Measurements from ENCODE around the gene CDK12.
A peak's percentile ranks its signal among the peaks of the same experiment; 100 is the strongest.
"Not testable (repeated sequence)": the region's sequence is repeated elsewhere in the genome, so short reads cannot be mapped to it uniquely, and the experiment has no call there.

CDK12 gene

GRCh38 chr17:39461113-39461925, at the start of gene CDK12:
Gene CDK12, plus strand, starts transcription at chr17:39461486. Its CDS starts 586 bp downstream, at chr17:39462072.
- Histone ChIP-seq H3K27ac (ENCODE audit: low read depth, low read length) (peak within 1 kb of the TSS; percentile 97), H3K4me3 (ENCODE audit: low read depth in 1 of 5, low read length in 5 of 5) (peak within 1 kb of the TSS; percentile 73 to 100 (median 95)), H3K36me3 (ENCODE audit: control insufficient read depth in 5 of 5, insufficient read depth in 5 of 5, low read length in 5 of 5) (no peaks in the 10 kb centered on the region), H3K9ac (ENCODE audit: low read length in 5 of 5) (peak within 1 kb of the TSS; percentile 85 to 99 (median 99)), H3K27me3 (ENCODE audit: control insufficient read depth in 5 of 5, insufficient read depth in 4 of 5, low read length in 5 of 5) (no peaks in the 10 kb centered on the region), H3K9me3 (ENCODE audit: control insufficient read depth in 5 of 5, low read length in 5 of 5) (no peaks in the 10 kb centered on the region), H3K4me1 (ENCODE audit: control insufficient read depth in 5 of 5, insufficient read depth in 5 of 5, low read length in 5 of 5) (peaks cover 0 to 46% (median 39%) of the 10 kb centered on the region in 5 donors)

- H3K4me1 ChIP-seq (ENCODE audit: control insufficient read depth in 5 of 5, insufficient read depth in 5 of 5, low read length in 5 of 5), result no peaks in the 10 kb centered on the region
- no peak overlapping the region for H3K4me3 ChIP-seq (ENCODE audit: low read depth in 1 of 5, low read length in 5 of 5)
- no peak overlapping the region for H3K9ac ChIP-seq (ENCODE audit: low read length in 5 of 5)
- H3K27me3 ChIP-seq (ENCODE audit: control insufficient read depth in 5 of 5, insufficient read depth in 4 of 5, low read length in 5 of 5), result no peaks in the 10 kb centered on the region
- no peaks in the 10 kb centered on the region for H3K9me3 ChIP-seq (ENCODE audit: control insufficient read depth in 5 of 5, low read length in 5 of 5)
- H3K27ac ChIP-seq (ENCODE audit: low read depth, low read length), result no peak overlapping the region
- peaks cover 11 to 81% (median 65%) of the 10 kb centered on the region in 5 donors for H3K36me3 ChIP-seq (ENCODE audit: control insufficient read depth in 5 of 5, insufficient read depth in 5 of 5, low read length in 5 of 5)
Measured at GRCh38 chr17:39416141-39416540, 45.1 kb upstream of the CDK12 start.

- H3K27me3 ChIP-seq (ENCODE audit: control insufficient read depth in 5 of 5, insufficient read depth in 4 of 5, low read length in 5 of 5), result no peaks in the 10 kb centered on the region
- no peak overlapping the region for H3K4me3 ChIP-seq (ENCODE audit: low read depth in 1 of 5, low read length in 5 of 5)
- peaks cover 20 to 91% (median 60%) of the 10 kb centered on the region in 5 donors for H3K36me3 ChIP-seq (ENCODE audit: control insufficient read depth in 5 of 5, insufficient read depth in 5 of 5, low read length in 5 of 5)
- no peak overlapping the region for H3K9ac ChIP-seq (ENCODE audit: low read length in 5 of 5)
- H3K27ac ChIP-seq (ENCODE audit: low read depth, low read length), result no peak overlapping the region
- no peaks in the 10 kb centered on the region for H3K4me1 ChIP-seq (ENCODE audit: control insufficient read depth in 5 of 5, insufficient read depth in 5 of 5, low read length in 5 of 5)
- no peaks in the 10 kb centered on the region for H3K9me3 ChIP-seq (ENCODE audit: control insufficient read depth in 5 of 5, low read length in 5 of 5)
Measured at GRCh38 chr17:39429600-39429999, 31.7 kb upstream of the CDK12 start.

GRCh38 chr17:39439868-39440267, 21.4 kb upstream of the CDK12 start:
- H3K36me3 ChIP-seq (ENCODE audit: control insufficient read depth in 5 of 5, insufficient read depth in 5 of 5, low read length in 5 of 5), result peaks cover 34 to 86% (median 54%) of the 10 kb centered on the region in 5 donors
- not testable (repeated sequence) for H3K27ac ChIP-seq (ENCODE audit: low read depth, low read length); H3K4me3 ChIP-seq (ENCODE audit: low read depth in 1 of 5, low read length in 5 of 5); H3K27me3 ChIP-seq (ENCODE audit: control insufficient read depth in 5 of 5, insufficient read depth in 4 of 5, low read length in 5 of 5); H3K9ac ChIP-seq (ENCODE audit: low read length in 5 of 5); H3K4me1 ChIP-seq (ENCODE audit: control insufficient read depth in 5 of 5, insufficient read depth in 5 of 5, low read length in 5 of 5); H3K9me3 ChIP-seq (ENCODE audit: control insufficient read depth in 5 of 5, low read length in 5 of 5)

GRCh38 chr17:39443326-39443725, 18.0 kb upstream of the CDK12 start:
- no peaks in the 10 kb centered on the region for H3K9me3 ChIP-seq (ENCODE audit: control insufficient read depth in 5 of 5, low read length in 5 of 5)
- H3K9ac ChIP-seq (ENCODE audit: low read length in 5 of 5), result no peak overlapping the region
- peaks cover 33 to 87% (median 57%) of the 10 kb centered on the region in 5 donors for H3K36me3 ChIP-seq (ENCODE audit: control insufficient read depth in 5 of 5, insufficient read depth in 5 of 5, low read length in 5 of 5)
- H3K27me3 ChIP-seq (ENCODE audit: control insufficient read depth in 5 of 5, insufficient read depth in 4 of 5, low read length in 5 of 5), result no peaks in the 10 kb centered on the region
- H3K4me1 ChIP-seq (ENCODE audit: control insufficient read depth in 5 of 5, insufficient read depth in 5 of 5, low read length in 5 of 5), result no peaks in the 10 kb centered on the region
- no peak overlapping the region for H3K4me3 ChIP-seq (ENCODE audit: low read depth in 1 of 5, low read length in 5 of 5)
- H3K27ac ChIP-seq (ENCODE audit: low read depth, low read length), result no peak overlapping the region

- Histone ChIP-seq H3K27me3 (ENCODE audit: control insufficient read depth in 5 of 5, insufficient read depth in 4 of 5, low read length in 5 of 5) (no peaks in the 10 kb centered on the region), H3K27ac (ENCODE audit: low read depth, low read length) (no peak overlapping the region), H3K36me3 (ENCODE audit: control insufficient read depth in 5 of 5, insufficient read depth in 5 of 5, low read length in 5 of 5) (peaks cover 14 to 50% (median 32%) of the 10 kb centered on the region in 5 donors), H3K9ac (ENCODE audit: low read length in 5 of 5) (no peak overlapping the region), H3K4me3 (ENCODE audit: low read depth in 1 of 5, low read length in 5 of 5) (no peak overlapping the region), H3K4me1 (ENCODE audit: control insufficient read depth in 5 of 5, insufficient read depth in 5 of 5, low read length in 5 of 5) (peaks cover 4 to 17% (median 14%) of the 10 kb centered on the region in 5 donors), H3K9me3 (ENCODE audit: control insufficient read depth in 5 of 5, low read length in 5 of 5) (no peaks in the 10 kb centered on the region)
Measured at GRCh38 chr17:39447561-39447960, 13.7 kb upstream of the CDK12 start.

GRCh38 chr17:39450051-39450450, 11.2 kb upstream of the CDK12 start:
- H3K27ac ChIP-seq (ENCODE audit: low read depth, low read length), result no peak overlapping the region
- peak overlapping the region; percentile 83 to 98 (median 97) for H3K4me3 ChIP-seq (ENCODE audit: low read depth in 1 of 5, low read length in 5 of 5)
- peaks cover 4 to 17% (median 14%) of the 10 kb centered on the region in 5 donors for H3K4me1 ChIP-seq (ENCODE audit: control insufficient read depth in 5 of 5, insufficient read depth in 5 of 5, low read length in 5 of 5)
- H3K27me3 ChIP-seq (ENCODE audit: control insufficient read depth in 5 of 5, insufficient read depth in 4 of 5, low read length in 5 of 5), result no peaks in the 10 kb centered on the region
- H3K36me3 ChIP-seq (ENCODE audit: control insufficient read depth in 5 of 5, insufficient read depth in 5 of 5, low read length in 5 of 5), result peaks cover 7 to 29% (median 18%) of the 10 kb centered on the region in 5 donors
- peak overlapping the region in 4 of 5 donors; percentile 74 to 97 (median 88) for H3K9ac ChIP-seq (ENCODE audit: low read length in 5 of 5)
- H3K9me3 ChIP-seq (ENCODE audit: control insufficient read depth in 5 of 5, low read length in 5 of 5), result no peaks in the 10 kb centered on the region

GRCh38 chr17:39450847-39451581, 10.3 kb upstream of the CDK12 start, which contains the start of gene MED1:
Gene MED1, minus strand, starts transcription at chr17:39451263. Its CDS starts 201 bp downstream, at chr17:39451062.
- H3K27ac ChIP-seq (ENCODE audit: low read depth, low read length), result peak within 1 kb of the TSS; percentile 92
- no peaks in the 10 kb centered on the region for H3K27me3 ChIP-seq (ENCODE audit: control insufficient read depth in 5 of 5, insufficient read depth in 4 of 5, low read length in 5 of 5)
- peaks cover 4 to 17% (median 14%) of the 10 kb centered on the region in 5 donors for H3K4me1 ChIP-seq (ENCODE audit: control insufficient read depth in 5 of 5, insufficient read depth in 5 of 5, low read length in 5 of 5)
- H3K36me3 ChIP-seq (ENCODE audit: control insufficient read depth in 5 of 5, insufficient read depth in 5 of 5, low read length in 5 of 5), result peaks cover 7 to 19% (median 11%) of the 10 kb centered on the region in 5 donors
- H3K4me3 ChIP-seq (ENCODE audit: low read depth in 1 of 5, low read length in 5 of 5), result peak within 1 kb of the TSS; percentile 83 to 98 (median 97)
- H3K9ac ChIP-seq (ENCODE audit: low read length in 5 of 5), result peak within 1 kb of the TSS; percentile 74 to 97 (median 89)
- no peaks in the 10 kb centered on the region for H3K9me3 ChIP-seq (ENCODE audit: control insufficient read depth in 5 of 5, low read length in 5 of 5)

GRCh38 chr17:39455919-39456318, 5.4 kb upstream of the CDK12 start:
- Histone ChIP-seq H3K9me3 (ENCODE audit: control insufficient read depth in 5 of 5, low read length in 5 of 5) (no peaks in the 10 kb centered on the region), H3K27me3 (ENCODE audit: control insufficient read depth in 5 of 5, insufficient read depth in 4 of 5, low read length in 5 of 5) (no peaks in the 10 kb centered on the region), H3K36me3 (ENCODE audit: control insufficient read depth in 5 of 5, insufficient read depth in 5 of 5, low read length in 5 of 5) (no peaks in the 10 kb centered on the region)

More at GRCh38 chr17:39455919-39456318, 5.4 kb upstream of the CDK12 start:
- Histone ChIP-seq H3K4me3 (ENCODE audit: low read depth in 1 of 5, low read length in 5 of 5) (no peak overlapping the region), H3K27ac (ENCODE audit: low read depth, low read length) (no peak overlapping the region), H3K4me1 (ENCODE audit: control insufficient read depth in 5 of 5, insufficient read depth in 5 of 5, low read length in 5 of 5) (peaks cover 0 to 10% (median 4%) of the 10 kb centered on the region in 5 donors), H3K9ac (ENCODE audit: low read length in 5 of 5) (no peak overlapping the region)
